ENCODE results near the gene PMIS2.

Gene PMIS2

GRCh38 chr19:35628264-35628564 is 42.2 kb downstream of the PMIS2 start:
- Histone ChIP-seq H3K4me1 (ENCODE audit: control insufficient read depth, insufficient read depth, low read length) (peaks cover 5% of the 10 kb centered on the region), H3K9me3 (ENCODE audit: control insufficient read depth, low read length) (no peaks in the 10 kb centered on the region)

DNA sequence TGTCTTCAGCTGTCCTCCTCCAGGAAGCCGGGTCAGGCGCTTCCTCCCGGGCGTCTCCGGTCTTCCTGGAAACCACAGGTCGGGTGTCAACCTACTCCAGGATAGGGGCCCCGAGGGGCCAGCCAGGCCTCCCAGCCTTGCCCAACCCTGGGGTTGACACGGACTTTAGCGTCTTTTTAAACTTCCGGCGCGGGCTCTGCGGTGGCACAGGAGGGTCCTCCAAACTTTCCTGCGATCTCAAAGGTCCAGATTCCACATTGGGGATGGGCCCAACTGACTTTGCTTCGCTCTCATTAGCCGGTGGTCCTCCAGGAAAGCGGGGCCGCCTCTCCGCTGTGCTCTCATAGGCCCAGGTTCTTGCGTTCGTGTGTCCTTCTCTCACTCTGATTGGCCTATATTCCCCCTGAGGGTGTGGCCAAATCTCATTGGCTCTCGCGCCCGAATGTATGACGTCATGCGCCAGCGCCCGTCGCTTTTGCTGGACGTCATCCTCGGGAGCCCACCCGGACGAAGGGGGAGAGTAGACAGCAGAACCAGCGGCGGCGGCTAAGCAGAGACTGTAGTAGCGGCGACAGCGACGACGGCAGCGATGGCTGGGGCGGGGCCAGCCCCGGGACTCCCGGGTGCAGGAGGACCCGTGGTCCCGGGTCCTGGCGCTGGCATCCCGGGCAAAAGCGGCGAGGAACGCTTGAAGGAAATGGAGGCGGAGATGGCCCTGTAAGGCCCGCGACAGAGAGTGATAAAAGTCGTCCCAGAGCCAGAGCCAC is 42.8 kb downstream of the PMIS2 start, which contains the start of gene RBM42:
RBM42 (plus strand) TSS at position 472 of the 767 bp plus-strand sequence; CDS start at position 590, 118 bp downstream.
- Histone ChIP-seq H3K27me3 (ENCODE audit: control insufficient read depth, insufficient read depth, low read length) (no peaks in the 10 kb centered on the region), H3K4me1 (ENCODE audit: control insufficient read depth, insufficient read depth, low read length) (peaks cover 5% of the 10 kb centered on the region), H3K4me3 (ENCODE audit: low read length) (peak within 1 kb of the TSS; percentile 94), H3K36me3 (ENCODE audit: control insufficient read depth, insufficient read depth, low read length) (peaks cover 7% of the 10 kb centered on the region), H3K9ac (ENCODE audit: low read length) (peak within 1 kb of the TSS; percentile 99), H3K9me3 (ENCODE audit: control insufficient read depth, low read length) (no peaks in the 10 kb centered on the region)

More at GRCh38 chr19:35628264-35628564, 42.2 kb downstream of the PMIS2 start:
- Histone ChIP-seq H3K4me3 (ENCODE audit: low read length) (peak overlapping the region; percentile 94), H3K36me3 (ENCODE audit: control insufficient read depth, insufficient read depth, low read length) (peaks cover 4% of the 10 kb centered on the region), H3K9ac (ENCODE audit: low read length) (peak overlapping the region; percentile 99), H3K27me3 (ENCODE audit: control insufficient read depth, insufficient read depth, low read length) (no peaks in the 10 kb centered on the region)

- Histone ChIP-seq H3K4me1 (ENCODE audit: control insufficient read depth, insufficient read depth, low read length) (peaks cover 5% of the 10 kb centered on the region), H3K9ac (ENCODE audit: low read length) (peak overlapping the region; percentile 99), H3K27me3 (ENCODE audit: control insufficient read depth, insufficient read depth, low read length) (no peaks in the 10 kb centered on the region), H3K36me3 (ENCODE audit: control insufficient read depth, insufficient read depth, low read length) (peaks cover 7% of the 10 kb centered on the region), H3K4me3 (ENCODE audit: low read length) (peak overlapping the region; percentile 94), H3K9me3 (ENCODE audit: control insufficient read depth, low read length) (no peaks in the 10 kb centered on the region)
These were observed 43.3 kb downstream of the PMIS2 start for GRCh38 chr19:35629332-35629633.

DNA sequence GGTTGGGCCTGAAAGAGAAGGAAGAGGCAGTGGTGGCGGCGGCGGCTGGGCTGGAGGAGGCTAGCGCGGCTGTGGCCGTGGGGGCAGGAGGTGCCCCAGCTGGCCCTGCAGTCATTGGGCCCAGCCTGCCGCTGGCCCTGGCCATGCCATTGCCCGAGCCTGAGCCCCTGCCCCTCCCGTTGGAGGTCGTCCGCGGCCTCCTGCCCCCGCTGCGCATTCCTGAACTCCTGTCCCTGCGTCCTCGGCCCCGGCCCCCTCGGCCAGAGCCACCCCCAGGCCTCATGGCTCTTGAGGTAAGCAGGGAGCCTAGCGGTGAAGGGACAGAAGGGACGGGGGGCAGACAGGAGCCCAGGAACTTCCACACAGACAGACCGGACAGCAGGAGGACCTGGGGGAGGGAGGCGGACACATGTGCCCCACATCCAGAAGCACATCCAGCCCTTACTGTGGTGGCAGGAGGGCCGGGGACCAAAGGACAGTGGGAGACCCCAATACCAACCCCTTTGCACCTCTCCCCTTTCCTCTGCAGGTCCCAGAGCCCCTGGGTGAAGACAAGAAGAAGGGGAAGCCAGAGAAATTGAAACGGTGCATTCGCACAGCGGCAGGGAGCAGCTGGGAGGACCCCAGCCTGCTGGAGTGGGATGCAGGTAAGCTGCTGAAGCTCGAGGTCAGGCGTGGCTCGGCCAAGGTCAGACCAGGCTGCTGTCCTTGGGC is 47.9 kb downstream of the PMIS2 start:
- no peaks in the 10 kb centered on the region for H3K9me3 ChIP-seq (ENCODE audit: control insufficient read depth, low read length)
- H3K4me3 ChIP-seq (ENCODE audit: low read length) = no peak overlapping the region
- no peaks in the 10 kb centered on the region for H3K27me3 ChIP-seq (ENCODE audit: control insufficient read depth, insufficient read depth, low read length)
- peaks cover 5% of the 10 kb centered on the region for H3K4me1 ChIP-seq (ENCODE audit: control insufficient read depth, insufficient read depth, low read length)
- peaks cover 7% of the 10 kb centered on the region for H3K36me3 ChIP-seq (ENCODE audit: control insufficient read depth, insufficient read depth, low read length)
- H3K9ac ChIP-seq (ENCODE audit: low read length) = no peak overlapping the region

- H3K4me3 ChIP-seq (ENCODE audit: low read length) = no peak overlapping the region
- no peak overlapping the region for H3K9ac ChIP-seq (ENCODE audit: low read length)
- no peaks in the 10 kb centered on the region for H3K9me3 ChIP-seq (ENCODE audit: control insufficient read depth, low read length)
- no peaks in the 10 kb centered on the region for H3K4me1 ChIP-seq (ENCODE audit: control insufficient read depth, insufficient read depth, low read length)
- H3K27me3 ChIP-seq (ENCODE audit: control insufficient read depth, insufficient read depth, low read length) = no peaks in the 10 kb centered on the region
- peaks cover 7% of the 10 kb centered on the region for H3K36me3 ChIP-seq (ENCODE audit: control insufficient read depth, insufficient read depth, low read length)
These were observed 50.7 kb downstream of the PMIS2 start for GRCh38 chr19:35636651-35637050.
